ENCODE results near the gene TBCD. TPM values are rescaled to one million over a fixed set of nuclear protein-coding genes. Genes with fewer than 3 reads are reported as not detected.
"Not testable (repeated sequence)": the region's sequence is repeated elsewhere in the genome, so short reads cannot be mapped to it uniquely, and the experiment has no call there.

Gene TBCD
- polyA plus RNA-seq, 3 donors = 54.0 to 58.6 (median 58.1) TPM

GRCh38 chr17:82947051-82947991, 195.5 kb downstream of the TBCD start:
- DNase-seq (ENCODE audit: low read depth in 3 of 3, low spot score in 2 of 3) = no peak

GRCh38 chr17:82948081-82948511, 196.2 kb downstream of the TBCD start:
- no peak for DNase-seq (ENCODE audit: low read depth in 3 of 3, low spot score in 2 of 3)

- DNase-seq (ENCODE audit: low read depth in 3 of 3, low spot score in 2 of 3) = no peak
These were observed 197.1 kb downstream of the TBCD start for GRCh38 chr17:82948957-82949356.

GRCh38 chr17:82949361-82949760, 197.5 kb downstream of the TBCD start:
- DNase-seq (ENCODE audit: low read depth in 3 of 3, low spot score in 2 of 3) = no peak

GRCh38 chr17:82949984-82950383, 198.1 kb downstream of the TBCD start:
- DNase-seq (ENCODE audit: low read depth in 3 of 3, low spot score in 2 of 3) = no peak

GRCh38 chr17:82950525-82951102, 198.7 kb downstream of the TBCD start:
- DNase-seq (ENCODE audit: low read depth in 3 of 3, low spot score in 2 of 3) = no peak

GRCh38 chr17:82952019-82952418, 200.2 kb downstream of the TBCD start:
- DNase-seq (ENCODE audit: low read depth in 3 of 3, low spot score in 2 of 3) = no peak

- not testable (repeated sequence) for DNase-seq (ENCODE audit: low read depth in 3 of 3, low spot score in 2 of 3)
These were observed 203.2 kb downstream of the TBCD start for GRCh38 chr17:82955106-82955505.

- not testable (repeated sequence) for DNase-seq (ENCODE audit: low read depth in 3 of 3, low spot score in 2 of 3)
These were observed 203.8 kb downstream of the TBCD start for GRCh38 chr17:82955627-82956026.

GRCh38 chr17:82956146-82956725, 204.4 kb downstream of the TBCD start:
- no peak for DNase-seq (ENCODE audit: low read depth in 3 of 3, low spot score in 2 of 3)

- no peak for DNase-seq (ENCODE audit: low read depth in 3 of 3, low spot score in 2 of 3)
These were observed 205.0 kb downstream of the TBCD start for GRCh38 chr17:82956726-82957468.

GRCh38 chr17:82957469-82957795, 205.6 kb downstream of the TBCD start:
- DNase-seq (ENCODE audit: low read depth in 3 of 3, low spot score in 2 of 3) = no peak

GRCh38 chr17:82957961-82958561, 206.2 kb downstream of the TBCD start:
- no peak for DNase-seq (ENCODE audit: low read depth in 3 of 3, low spot score in 2 of 3)

GRCh38 chr17:82959242-82959930, 207.5 kb downstream of the TBCD start:
- no peak for DNase-seq (ENCODE audit: low read depth in 3 of 3, low spot score in 2 of 3)

GRCh38 chr17:82959990-82960418, 208.1 kb downstream of the TBCD start:
- DNase-seq (ENCODE audit: low read depth in 3 of 3, low spot score in 2 of 3) = no peak

- DNase-seq (ENCODE audit: low read depth in 3 of 3, low spot score in 2 of 3) = no peak
These were observed 208.8 kb downstream of the TBCD start for GRCh38 chr17:82960419-82961271.

GRCh38 chr17:82961366-82962162, 209.7 kb downstream of the TBCD start:
- DNase-seq (ENCODE audit: low read depth in 3 of 3, low spot score in 2 of 3) = no peak

- no peak for DNase-seq (ENCODE audit: low read depth in 3 of 3, low spot score in 2 of 3)
These were observed 210.4 kb downstream of the TBCD start for GRCh38 chr17:82962163-82962720.

Measured in right renal cortex interstitium (tissue), 3 donors.